IMR-90 (cell line): ENCODE data around the gene CFAP45. TPM values are rescaled to one million over a fixed set of nuclear protein-coding genes. Genes with fewer than 3 reads are reported as not detected.

Source experiments
- ATAC-seq: fragments of 200-7000 bp; cut with Tn5 transposase; 2 replicates; pipeline ENCODE4 v1.9.1; 2020; ENCODE audit warnings: low read depth, mild to moderate bottlenecking, moderate library complexity
- BruUV-seq: library from RNA; stranded (reverse); fragments of 400-500 nt; replicated peaks from 2 replicates; lab custom pipeline; 2021; lab: Mats Ljungman, UMichigan
- CTCF ChIA-PET: fragments of 300-600 bp; formaldehyde crosslinking; extraction: SDS; loops from one replicate; lab custom pipeline; 2021; ENCODE audit warnings: antibody characterized with exemption; lab: Yijun Ruan, JAX
- POLR2A ChIA-PET: fragments of 300-600 bp; sonication (Branson Sonifier 250); formaldehyde crosslinking; loops from one replicate; lab custom pipeline; 2022; ENCODE audit warnings: antibody characterized with exemption; ENCODE audit not compliant: unreplicated experiment; lab: Charles Lee
- DNase-seq: peaks from one replicate; pipeline ENCODE4 v3.0.0; 2013
- H2AFZ ChIP-seq: replicated peaks from 2 replicates; pipeline ENCODE3; 2013; ENCODE audit warnings: low read length, mild to moderate bottlenecking; ENCODE audit not compliant: poor library complexity
- H2AK5ac ChIP-seq: 2 replicates; pipeline ENCODE4 v1.6.1; 2013; ENCODE audit warnings: low read depth, low read length, inconsistent platforms
- H2AK9ac ChIP-seq: replicated peaks from 2 replicates; pipeline ENCODE3; 2013; ENCODE audit warnings: mild to moderate bottlenecking, low read depth, low read length, moderate library complexity; ENCODE audit not compliant: poor library complexity
- H2BK120ac ChIP-seq: 2 replicates; pipeline ENCODE4 v1.6.1; 2013; ENCODE audit warnings: low read depth, low read length, inconsistent platforms
- H2BK15ac ChIP-seq: 3 replicates; pipeline ENCODE4 v1.6.1; 2013; ENCODE audit warnings: low read depth, low read length, inconsistent platforms
- H2BK20ac ChIP-seq: 2 replicates; pipeline ENCODE4 v1.6.1; 2013; ENCODE audit warnings: low read depth, mild to moderate bottlenecking, inconsistent platforms, low read length, moderate library complexity
- H2BK5ac ChIP-seq: 2 replicates; pipeline ENCODE4 v1.6.1; 2013; ENCODE audit warnings: mild to moderate bottlenecking, low read depth, low read length, inconsistent platforms; ENCODE audit not compliant: poor library complexity, severe bottlenecking
- H3K14ac ChIP-seq: replicated peaks from 2 replicates; pipeline ENCODE4 v1.6.1; 2013; ENCODE audit warnings: low read depth, low read length, inconsistent platforms
- H3K18ac ChIP-seq: 2 replicates; pipeline ENCODE4 v1.6.1; 2013; ENCODE audit warnings: low read depth, low read length, control low read depth
- H3K23ac ChIP-seq: 2 replicates; pipeline ENCODE4 v1.6.1; 2013; ENCODE audit warnings: low read depth, low read length, inconsistent platforms
- H3K27ac ChIP-seq: 2 replicates; pipeline ENCODE4 v1.5.1; 2013; ENCODE audit warnings: mild to moderate bottlenecking, control low read depth, low read length; ENCODE audit not compliant: insufficient read depth
- H3K27me3 ChIP-seq: 2 replicates; pipeline ENCODE4 v1.6.1; 2013; ENCODE audit warnings: low read length; ENCODE audit not compliant: control insufficient read depth, insufficient read depth
- H3K36me3 ChIP-seq: 2 replicates; pipeline ENCODE4 v1.6.1; 2013; ENCODE audit warnings: low read length, mixed read lengths; ENCODE audit not compliant: control insufficient read depth, insufficient read depth
- H3K4ac ChIP-seq: 2 replicates; pipeline ENCODE4 v1.6.1; 2013; ENCODE audit warnings: low read depth, low read length, inconsistent platforms
- H3K4me1 ChIP-seq: 2 replicates; pipeline ENCODE4 v1.6.1; 2013; ENCODE audit warnings: low read length, mixed read lengths; ENCODE audit not compliant: control insufficient read depth, insufficient read depth
- H3K4me2 ChIP-seq: 2 replicates; pipeline ENCODE4 v1.6.1; 2013; ENCODE audit warnings: low read depth, mild to moderate bottlenecking, control low read depth, low read length, moderate library complexity
- H3K4me3 ChIP-seq: 2 replicates; pipeline ENCODE4 v1.5.1; 2013; ENCODE audit warnings: low read depth, mild to moderate bottlenecking, control low read depth, low read length, moderate library complexity; ENCODE audit not compliant: insufficient read depth
- H3K56ac ChIP-seq: 2 replicates; pipeline ENCODE4 v1.6.1; 2013; ENCODE audit warnings: low read length, inconsistent platforms; ENCODE audit not compliant: insufficient read depth; ENCODE audit errors: extremely low read depth
- H3K79me1 ChIP-seq, 2 experiments: 2 replicates each; pipeline ENCODE4 v1.6.1; 2013; ENCODE audit warnings: low read length in 2 of 2, inconsistent platforms in 1 of 2, low read depth in 1 of 2
- H3K9ac ChIP-seq: 2 replicates; pipeline ENCODE4 v1.6.1; 2013; ENCODE audit warnings: low read depth, low read length, control low read depth
- H3K9me1 ChIP-seq: 2 replicates; pipeline ENCODE4 v1.6.1; 2013; ENCODE audit warnings: low read length, inconsistent platforms; ENCODE audit not compliant: insufficient read depth
- H3K9me3 ChIP-seq: 2 replicates; pipeline ENCODE4 v1.6.1; 2013; ENCODE audit warnings: low read length; ENCODE audit not compliant: control insufficient read depth, insufficient read depth
- H4K20me1 ChIP-seq: 2 replicates; pipeline ENCODE4 v1.6.1; 2013; ENCODE audit warnings: low read length, inconsistent platforms; ENCODE audit not compliant: insufficient read depth
- H4K5ac ChIP-seq: 2 replicates; pipeline ENCODE4 v1.6.1; 2013; ENCODE audit warnings: mild to moderate bottlenecking, low read depth, low read length, control low read depth
- H4K8ac ChIP-seq, 2 experiments: 2 replicates each; pipeline ENCODE4 v1.6.1; 2013; ENCODE audit warnings: low read depth in 2 of 2, low read length in 2 of 2, control low read depth in 1 of 2, inconsistent platforms in 1 of 2
- H4K91ac ChIP-seq: 2 replicates; pipeline ENCODE4 v1.6.1; 2013; ENCODE audit warnings: low read depth, low read length, inconsistent platforms; ENCODE audit not compliant: insufficient read depth
- CEBPB ChIP-seq: IDR thresholded peaks from 2 replicates; pipeline ENCODE4 v1.6.1; 2012; ENCODE audit warnings: low read depth, low read length, improper control_type of control experiment
- CHD1 ChIP-seq: IDR thresholded peaks from 2 replicates; pipeline ENCODE4 v1.6.1; 2012; ENCODE audit warnings: low read depth, low read length, improper control_type of control experiment
- CTCF ChIP-seq: conservative IDR thresholded peaks from 2 replicates; pipeline ENCODE4 v1.5.1; 2012; ENCODE audit warnings: mild to moderate bottlenecking, low read depth, low read length, improper control_type of control experiment
- ELK1 ChIP-seq: fragments of 150-350 bp; IDR thresholded peaks from 2 replicates; pipeline ENCODE4 v1.6.1; 2016; ENCODE audit warnings: low read depth, mild to moderate bottlenecking, low read length, moderate library complexity, borderline replicate concordance
- FOS ChIP-seq: fragments of 150-350 bp; IDR thresholded peaks from 2 replicates; pipeline ENCODE4 v1.6.1; 2016; ENCODE audit warnings: low read depth, low read length
- MAFK ChIP-seq: IDR thresholded peaks from 2 replicates; pipeline ENCODE4 v1.6.1; 2012; ENCODE audit warnings: low read depth, low read length, improper control_type of control experiment
- RCOR1 ChIP-seq: IDR thresholded peaks from 2 replicates; pipeline ENCODE4 v1.6.1; 2012; ENCODE audit warnings: mild to moderate bottlenecking, low read length, improper control_type of control experiment; ENCODE audit not compliant: insufficient replicate concordance
- SMC3 ChIP-seq: fragments of 150-350 bp; IDR thresholded peaks from 2 replicates; pipeline ENCODE4 v1.6.1; 2016; ENCODE audit warnings: low read depth, mild to moderate bottlenecking, antibody characterized with exemption, low read length, moderate library complexity
- USF2 ChIP-seq: fragments of 150-350 bp; IDR thresholded peaks from 2 replicates; pipeline ENCODE4 v1.6.1; 2017; ENCODE audit warnings: mild to moderate bottlenecking, antibody characterized with exemption, low read length, low read depth
- WGBS, 2 experiments: methylation state at CpG; one replicate each; pipeline versions ENCODE4 v1.1.5 to v1.1.7; 2013; ENCODE audit warnings: missing lambda C conversion rate in 2 of 2; ENCODE audit not compliant: insufficient read length in 1 of 2; ENCODE audit errors: extremely low coverage in 2 of 2; 5-methylcytosine and 5-hydroxymethylcytosine counted together
- dilution Hi-C: fragments of 300-500 bp; cut with HindIII; formaldehyde crosslinking; loops from one replicate; pipeline ENCODE4 v1.14.3; 2018; ENCODE audit warnings: low sequenced_read_pairs; ENCODE audit not compliant: unreplicated experiment
- in situ Hi-C: fragments of 300-500 bp; cut with MboI; formaldehyde crosslinking; loops from 3 replicates; pipeline ENCODE4 v1.14.3; 2019; ENCODE audit warnings: low sequenced_read_pairs, inconsistent platforms, mixed read lengths
- intact Hi-C: fragments of 100-400 bp; cut with micrococcal nuclease; formaldehyde crosslinking; loops from 2 replicates; pipeline ENCODE4 v1.10.0; 2022
- polyA plus RNA-seq, 3 experiments: library from polyadenylated mRNA; depleted of rRNA; stranded (reverse); fragments of >200 nt; gene quantifications; 2 replicates each; pipeline ENCODE4 v1.2.3, GENCODE V29; 2012; ENCODE audit warnings: low replicate concordance in 1 of 3
- total RNA-seq: library from RNA; depleted of rRNA; stranded (reverse); fragments of >200 nt; gene quantifications from 2 replicates; pipeline ENCODE4 v1.2.3, GENCODE V29; 2012

CFAP45 gene
- total and polyA plus RNA-seq, 2 of the 4 experiments (the other 2 are of a cell fraction) = 0.51 to 0.72 TPM

- H4K8ac ChIP-seq = no peak overlapping the region
- 0 out of 2 replicates have a peak, but pooled peaks cover 7% of the 10 kb centered on the region for H3K9me1 ChIP-seq
- dilution Hi-C loops = no loop called here
- TF ChIP-seq FOS (no peak), SMC3 (no peak), CHD1 (no peak), CEBPB (no peak), RCOR1 (no peak), MAFK (no peak), USF2 (no peak), CTCF (no peak), ELK1 (no peak)
- no peak overlapping the region for H2BK15ac ChIP-seq
- H3K14ac ChIP-seq = no peak overlapping the region
- H3K56ac ChIP-seq = no peak overlapping the region
- in situ Hi-C loops = no loop called here
- no peak overlapping the region for H2AK5ac ChIP-seq
- peaks cover 0 to 7% of the 10 kb centered on the region in 2 experiments; a peak in 2 of 4 replicates for H3K79me1 ChIP-seq
- no peaks in the 10 kb centered on the region for H3K9me3 ChIP-seq
- intact Hi-C loops = no loop called here
- H4K5ac ChIP-seq = no peak overlapping the region
- H3K4me3 ChIP-seq = no peak overlapping the region
- 100% methylated on average over 2 of the region's 6 CpGs; no CpG with 5 or more reads in 1 of the 2 experiments for WGBS, 2 experiments
- H2BK120ac ChIP-seq = no peak overlapping the region
- no peak overlapping the region for H4K91ac ChIP-seq
- no peak overlapping the region for H2AFZ ChIP-seq
- POLR2A ChIA-PET = no interaction called here
- no peaks in the 10 kb centered on the region for H4K20me1 ChIP-seq
- H3K9ac ChIP-seq = no peak overlapping the region
- no peak overlapping the region for H3K27ac ChIP-seq
- H2BK5ac ChIP-seq = no peak overlapping the region
- no peak overlapping the region for H3K4ac ChIP-seq
- CTCF ChIA-PET = no interaction called here
- no peak overlapping the region for H2AK9ac ChIP-seq
- no TSS peak for BruUV-seq
- no peak overlapping the region for H3K4me2 ChIP-seq
- ATAC-seq (no peak), DNase-seq (no peak)
- no peak overlapping the region for H3K18ac ChIP-seq
- no peak overlapping the region for H2BK20ac ChIP-seq
- H3K23ac ChIP-seq = no peak overlapping the region
- H3K4me1 ChIP-seq = peaks cover 1% of the 10 kb centered on the region; the same call in 1 of the 2 replicates
- H3K36me3 ChIP-seq = no peaks in the 10 kb centered on the region
- peaks cover 2% of the 10 kb centered on the region; the same call in 1 of the 2 replicates for H3K27me3 ChIP-seq
These were observed 42.1 kb downstream of the CFAP45 start for GRCh38 chr1:159857889-159858288.
